IMR-90 (cell line): ENCODE measurements around the gene ZDHHC14. TPM values are rescaled to one million over a fixed set of nuclear protein-coding genes. Genes with fewer than 3 reads are reported as not detected.

Source experiments
- polyA plus RNA-seq, 3 experiments: library from polyadenylated mRNA; depleted of rRNA; stranded (reverse); fragments of >200 nt; gene quantifications; 2 replicates each; pipeline ENCODE4 v1.2.3, GENCODE V29; 2012; ENCODE audit warnings: low replicate concordance in 1 of 3
- total RNA-seq: library from RNA; depleted of rRNA; stranded (reverse); fragments of >200 nt; gene quantifications from 2 replicates; pipeline ENCODE4 v1.2.3, GENCODE V29; 2012
- TF ChIP-seq, protein P1 (sequence below): conservative IDR thresholded peaks from 2 replicates; pipeline ENCODE4 v1.5.1; 2012; ENCODE audit warnings: mild to moderate bottlenecking, low read depth, low read length, improper control_type of control experiment

ZDHHC14 gene
- total and polyA plus RNA-seq, 2 of the 4 experiments (the other 2 are of a cell fraction): 0.90 to 2.0 TPM

DNA sequence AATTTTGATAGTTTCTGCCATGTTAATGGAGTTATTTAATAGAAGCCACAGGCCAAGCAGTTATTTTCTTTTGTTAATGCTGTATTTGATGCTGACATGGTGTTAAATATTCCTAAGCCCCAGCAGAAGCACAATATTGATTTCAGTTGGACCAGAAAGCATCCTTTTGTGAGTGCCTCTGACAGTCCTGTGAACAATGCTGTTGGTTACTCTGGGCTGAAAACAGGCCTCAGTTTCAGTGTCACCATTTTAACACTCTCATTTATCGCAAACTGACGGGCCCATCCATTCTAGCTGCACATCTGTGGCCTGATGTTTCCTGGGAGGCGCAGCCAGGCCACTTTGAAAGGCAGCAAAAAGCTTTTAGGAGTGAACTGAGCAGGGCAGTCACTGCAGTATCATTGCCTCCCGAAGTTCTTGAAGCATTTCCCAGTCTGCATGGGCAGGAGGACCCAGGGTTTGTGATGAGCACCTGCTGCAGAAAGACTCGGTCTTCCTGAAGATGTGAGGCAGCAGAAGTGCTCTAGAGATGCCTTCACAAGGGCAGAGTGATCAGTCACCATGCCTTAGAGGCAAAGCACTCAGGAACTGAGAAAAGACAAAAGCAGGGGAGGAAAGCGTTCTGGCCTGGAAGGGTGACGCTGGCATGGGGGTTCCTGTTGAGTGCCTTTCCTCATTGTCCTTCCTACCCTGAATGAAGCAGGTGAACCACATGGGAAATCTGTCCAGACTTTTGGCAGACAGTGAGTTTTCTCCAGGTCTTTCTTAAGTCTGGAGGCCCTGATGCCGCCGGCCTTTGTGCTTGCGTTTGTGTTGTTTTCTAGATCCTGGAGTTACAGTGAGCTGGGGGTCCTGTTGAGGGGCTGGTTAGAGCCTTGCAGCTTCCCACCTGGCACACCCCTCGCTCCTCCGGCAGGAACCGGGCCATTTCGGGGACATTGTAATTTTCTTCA is 74.0 kb downstream of the ZDHHC14 start (continued):
- TF ChIP-seq, protein P1, sequence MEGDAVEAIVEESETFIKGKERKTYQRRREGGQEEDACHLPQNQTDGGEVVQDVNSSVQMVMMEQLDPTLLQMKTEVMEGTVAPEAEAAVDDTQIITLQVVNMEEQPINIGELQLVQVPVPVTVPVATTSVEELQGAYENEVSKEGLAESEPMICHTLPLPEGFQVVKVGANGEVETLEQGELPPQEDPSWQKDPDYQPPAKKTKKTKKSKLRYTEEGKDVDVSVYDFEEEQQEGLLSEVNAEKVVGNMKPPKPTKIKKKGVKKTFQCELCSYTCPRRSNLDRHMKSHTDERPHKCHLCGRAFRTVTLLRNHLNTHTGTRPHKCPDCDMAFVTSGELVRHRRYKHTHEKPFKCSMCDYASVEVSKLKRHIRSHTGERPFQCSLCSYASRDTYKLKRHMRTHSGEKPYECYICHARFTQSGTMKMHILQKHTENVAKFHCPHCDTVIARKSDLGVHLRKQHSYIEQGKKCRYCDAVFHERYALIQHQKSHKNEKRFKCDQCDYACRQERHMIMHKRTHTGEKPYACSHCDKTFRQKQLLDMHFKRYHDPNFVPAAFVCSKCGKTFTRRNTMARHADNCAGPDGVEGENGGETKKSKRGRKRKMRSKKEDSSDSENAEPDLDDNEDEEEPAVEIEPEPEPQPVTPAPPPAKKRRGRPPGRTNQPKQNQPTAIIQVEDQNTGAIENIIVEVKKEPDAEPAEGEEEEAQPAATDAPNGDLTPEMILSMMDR: no peak
